Ecto neural progenitor cell (in vitro differentiated cells): Measurements from ENCODE around the gene CNTN5.
"Not testable (repeated sequence)": the region's sequence is repeated elsewhere in the genome, so short reads cannot be mapped to it uniquely, and the experiment has no call there.

Experiments
- DNase-seq: peaks from one replicate; pipeline ENCODE4 v3.0.0-alpha.2; 2018; ENCODE audit warnings: low spot score

The CNTN5 gene

DNA sequence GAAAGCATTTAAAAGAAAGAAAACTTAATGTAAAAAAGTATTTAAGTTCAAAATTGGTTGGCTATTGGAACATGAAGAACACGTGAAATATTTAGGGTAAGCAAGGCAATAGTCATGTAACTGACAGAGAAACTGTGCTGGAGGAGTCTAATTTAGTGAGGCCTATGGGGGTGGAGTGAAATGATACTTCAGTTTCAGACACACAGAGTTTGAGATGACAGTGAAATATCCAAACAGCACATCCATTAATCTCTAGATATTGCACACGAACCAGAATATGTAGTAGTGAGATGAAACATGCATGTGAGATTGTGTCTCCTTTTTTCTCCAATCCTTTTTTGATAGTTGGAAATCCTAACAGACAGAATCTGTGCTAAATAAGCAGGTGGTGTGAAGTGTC lies 739.0 kb downstream of the CNTN5 start:
- DNase-seq, result no peak

DNA sequence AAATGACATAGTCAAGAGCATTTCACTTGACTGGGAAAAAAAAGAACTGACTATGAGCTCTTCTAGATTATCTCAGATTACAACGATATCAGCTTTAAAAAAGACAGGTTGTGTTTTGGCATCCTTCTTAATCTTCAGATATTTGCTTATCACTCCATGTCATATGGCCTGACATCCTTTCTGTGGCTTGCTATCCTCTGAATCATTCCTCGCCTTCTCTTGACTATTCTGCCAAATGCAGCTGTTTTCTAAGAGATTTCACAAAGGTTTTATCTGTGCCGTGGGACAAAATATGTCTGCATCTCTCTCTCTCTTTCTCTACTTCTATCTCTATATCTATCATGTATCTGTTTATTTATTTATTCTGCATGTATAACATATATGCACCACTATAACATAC lies 746.1 kb downstream of the CNTN5 start:
- no peak for DNase-seq

DNA sequence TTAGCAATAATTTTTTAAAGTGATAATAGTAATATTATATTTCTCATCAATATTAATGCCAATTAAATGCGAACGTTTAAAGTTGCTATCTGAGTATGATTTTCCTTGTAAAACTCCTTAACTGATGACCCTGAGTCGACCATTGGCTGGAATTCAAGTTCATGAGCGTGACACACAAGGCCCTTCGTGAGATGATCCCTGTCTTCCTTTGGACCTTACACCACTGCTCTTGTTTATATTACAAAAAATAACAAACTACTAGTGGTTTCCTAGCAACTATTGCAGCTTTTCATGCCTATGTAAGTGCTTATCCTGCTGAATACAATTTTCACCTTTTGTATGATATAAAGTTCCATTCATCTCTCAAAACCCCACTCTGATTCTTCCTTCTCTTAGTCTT lies 752.9 kb downstream of the CNTN5 start:
- DNase-seq, result no peak

DNA sequence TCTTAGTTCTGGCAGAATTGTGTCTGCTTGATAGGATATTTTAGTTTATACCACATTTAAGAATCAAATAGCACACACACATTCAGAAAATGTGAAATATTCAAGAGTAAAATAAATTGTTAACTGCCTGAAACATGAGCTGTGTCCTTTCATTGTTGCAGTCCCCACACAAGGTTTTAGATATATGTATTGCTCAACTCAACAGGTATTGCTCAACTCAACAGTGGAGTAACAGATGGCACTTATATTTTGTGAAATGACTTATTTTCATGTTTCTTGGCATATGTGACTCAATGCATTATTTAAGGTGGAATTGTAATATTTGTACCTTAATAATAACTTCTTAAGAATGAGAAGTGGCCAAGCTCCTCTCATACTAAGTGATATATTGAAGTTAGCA lies 760.3 kb downstream of the CNTN5 start:
- no peak for DNase-seq

DNA sequence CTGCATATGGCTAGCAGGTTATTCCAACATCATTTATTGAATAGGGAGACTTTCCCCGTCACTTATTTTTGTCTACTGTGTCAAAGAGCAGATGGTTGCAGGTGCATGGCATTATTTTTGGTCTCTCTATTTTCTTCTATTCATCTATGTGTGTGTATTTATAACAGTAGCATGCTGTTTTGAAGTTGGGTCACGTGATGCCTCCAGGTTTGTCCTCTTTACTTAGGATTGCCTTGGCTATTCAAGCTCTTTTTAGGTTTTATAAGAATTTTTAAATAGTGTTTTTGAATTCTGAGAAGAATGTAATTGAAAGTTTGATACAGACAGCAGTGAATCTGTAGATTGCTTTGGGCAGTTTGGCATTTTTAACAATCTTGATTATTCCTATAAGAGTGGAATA lies 770.6 kb downstream of the CNTN5 start:
- no peak for DNase-seq

DNA sequence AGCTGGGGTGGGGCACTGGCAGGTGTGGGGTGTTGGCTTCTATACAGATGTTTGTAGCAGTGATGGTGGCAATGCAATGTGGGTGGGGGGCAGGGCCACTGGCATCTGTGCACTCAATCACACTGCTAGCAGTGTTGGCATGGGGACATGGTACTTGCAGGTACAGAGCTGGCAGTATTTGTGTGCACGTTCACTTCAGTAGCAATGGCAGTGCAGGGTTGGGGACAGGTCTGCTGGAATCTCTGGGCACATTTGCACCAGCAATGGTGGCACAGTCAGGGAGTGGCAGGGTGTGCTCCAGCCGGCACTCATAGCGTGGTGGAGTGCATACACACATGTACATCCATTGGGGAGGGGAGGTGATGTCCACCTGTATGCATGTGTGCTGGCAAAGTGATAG lies 775.2 kb downstream of the CNTN5 start:
- no peak for DNase-seq

GRCh38 chr11:99803501-99803900 lies 782.8 kb downstream of the CNTN5 start:
- DNase-seq, result no peak

- DNase-seq, result no peak
Observed at GRCh38 chr11:99812516-99812915, 791.8 kb downstream of the CNTN5 start.

GRCh38 chr11:99814021-99814420 lies 793.3 kb downstream of the CNTN5 start:
- DNase-seq, result no peak

GRCh38 chr11:99814738-99815137 lies 794.0 kb downstream of the CNTN5 start:
- no peak for DNase-seq

DNA sequence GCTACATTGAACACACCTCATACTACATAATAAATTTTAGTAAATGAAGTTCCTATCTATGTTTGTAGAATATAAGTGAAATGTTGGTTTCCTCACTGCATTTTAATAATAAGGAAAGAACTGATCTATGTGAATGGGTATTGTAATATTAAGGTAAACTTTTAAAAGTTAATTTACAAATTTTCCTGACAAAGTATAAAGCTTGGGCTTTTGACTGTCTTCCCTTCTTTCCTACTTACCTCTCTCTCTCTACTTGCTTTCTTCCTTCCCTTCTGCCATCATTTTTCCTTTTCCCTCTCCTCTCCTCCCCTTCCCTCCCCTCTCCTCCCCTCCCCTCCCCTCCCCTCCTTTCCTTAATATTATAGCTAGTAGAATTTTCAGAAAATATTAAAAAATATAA lies 798.2 kb downstream of the CNTN5 start:
- DNase-seq, result no peak

GRCh38 chr11:99822846-99823565 lies 802.3 kb downstream of the CNTN5 start:
- no peak for DNase-seq

GRCh38 chr11:99836739-99837138 lies 816.0 kb downstream of the CNTN5 start:
- DNase-seq, result not testable (repeated sequence)

- no peak for DNase-seq
Observed at GRCh38 chr11:99841885-99842284, 821.1 kb downstream of the CNTN5 start.

DNA sequence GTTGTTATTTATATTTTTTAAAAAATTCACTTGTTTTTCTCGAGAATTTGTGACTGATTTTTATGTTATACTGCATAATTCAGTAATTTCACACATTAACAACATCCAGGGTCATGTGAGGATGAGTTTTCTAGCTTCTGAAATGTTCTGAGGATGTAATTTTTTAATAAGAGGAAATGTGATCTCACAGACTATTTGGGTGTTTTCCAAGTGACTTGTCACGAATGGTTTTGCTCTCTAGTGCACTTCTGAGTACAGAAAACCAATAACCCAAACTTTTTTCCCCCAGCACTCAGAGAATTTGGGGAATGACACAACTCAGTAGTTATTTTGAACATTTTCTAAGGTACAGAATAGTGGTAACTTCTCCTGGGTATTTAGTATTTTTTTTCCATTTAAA lies 845.2 kb downstream of the CNTN5 start:
- DNase-seq, result no peak

DNA sequence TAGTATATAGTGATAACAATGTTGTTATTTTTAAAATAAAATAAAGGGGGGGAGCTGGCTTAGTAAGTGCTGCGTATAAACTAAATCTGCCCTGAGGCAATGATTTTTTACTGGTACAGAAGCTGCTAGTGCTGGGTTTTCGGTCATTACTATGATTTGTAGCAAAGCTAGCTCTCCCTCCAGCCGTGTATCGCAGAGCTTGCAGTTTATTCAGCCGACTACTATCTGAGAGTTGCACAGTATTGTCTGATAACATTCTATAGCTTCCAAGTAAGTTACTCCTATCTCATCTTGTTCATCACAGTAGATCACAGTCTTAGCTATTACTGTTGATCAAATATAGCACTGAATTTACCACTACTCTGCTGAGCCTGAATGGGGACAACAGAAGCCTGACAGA lies 860.9 kb downstream of the CNTN5 start:
- DNase-seq, result no peak

DNA sequence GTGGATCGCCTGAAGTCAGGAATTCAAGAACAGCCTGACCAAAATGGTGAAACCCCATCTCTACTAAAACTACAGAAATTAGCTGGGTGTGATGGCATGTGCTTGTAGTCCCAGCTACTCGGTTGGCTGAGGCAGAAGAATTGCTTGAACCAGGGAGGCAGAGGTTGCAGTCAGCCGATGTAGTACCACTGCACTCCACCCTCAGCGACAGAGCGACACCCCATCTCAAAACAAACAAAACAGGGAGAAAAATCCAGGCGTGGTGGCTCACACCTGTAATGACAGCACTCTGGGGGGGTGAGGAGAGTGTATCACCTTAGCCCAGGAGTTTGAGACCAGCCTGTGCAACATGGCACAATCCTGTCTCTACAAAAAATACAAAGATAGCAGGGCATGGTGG lies 864.0 kb downstream of the CNTN5 start:
- DNase-seq, result no peak

DNA sequence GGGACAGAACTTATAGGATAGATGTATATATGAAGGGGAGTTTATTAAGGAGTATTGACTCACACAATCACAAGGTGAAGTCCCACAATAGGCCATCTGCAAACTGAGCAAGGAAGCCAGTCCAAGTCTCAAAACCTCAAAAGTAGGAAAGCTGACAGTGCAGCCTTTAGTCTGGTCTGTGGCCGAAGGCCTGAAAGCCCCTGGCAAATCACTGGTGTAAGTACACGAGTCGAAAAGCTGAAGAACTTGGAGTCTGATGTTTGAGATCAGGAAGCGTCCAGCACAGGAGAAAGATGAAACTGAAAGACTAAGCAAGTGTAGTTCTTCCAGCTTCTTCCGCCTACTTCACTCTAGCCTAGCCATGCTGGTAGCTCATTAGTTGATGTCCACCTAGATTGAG lies 866.7 kb downstream of the CNTN5 start:
- no peak for DNase-seq

DNA sequence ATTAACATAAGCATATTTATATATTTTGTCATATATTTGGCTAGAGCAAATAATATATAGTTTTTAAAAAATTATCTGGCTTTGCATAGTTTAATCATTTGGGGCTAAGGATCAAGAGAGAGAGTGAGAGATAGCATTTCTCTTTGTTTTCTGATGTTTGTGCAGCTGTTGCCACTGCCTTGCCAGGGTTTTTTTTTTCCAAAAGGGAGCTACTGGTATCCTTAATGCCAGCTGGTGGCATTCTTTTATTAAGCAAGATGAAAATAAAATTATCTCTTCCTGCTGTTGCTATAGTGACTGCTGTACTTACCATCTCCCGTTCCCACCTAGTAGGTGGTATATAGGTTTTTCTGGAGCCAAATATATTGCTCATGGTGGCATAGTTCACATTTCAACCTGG lies 873.1 kb downstream of the CNTN5 start:
- no peak for DNase-seq

- DNase-seq, result no peak
Observed at GRCh38 chr11:99901175-99901574, 880.4 kb downstream of the CNTN5 start.

GRCh38 chr11:99911116-99911515 lies 890.4 kb downstream of the CNTN5 start:
- no peak for DNase-seq

GRCh38 chr11:99916078-99916477 lies 895.3 kb downstream of the CNTN5 start:
- DNase-seq, result no peak

- DNase-seq, result no peak
Observed at GRCh38 chr11:99918761-99919160, 898.0 kb downstream of the CNTN5 start.

DNA sequence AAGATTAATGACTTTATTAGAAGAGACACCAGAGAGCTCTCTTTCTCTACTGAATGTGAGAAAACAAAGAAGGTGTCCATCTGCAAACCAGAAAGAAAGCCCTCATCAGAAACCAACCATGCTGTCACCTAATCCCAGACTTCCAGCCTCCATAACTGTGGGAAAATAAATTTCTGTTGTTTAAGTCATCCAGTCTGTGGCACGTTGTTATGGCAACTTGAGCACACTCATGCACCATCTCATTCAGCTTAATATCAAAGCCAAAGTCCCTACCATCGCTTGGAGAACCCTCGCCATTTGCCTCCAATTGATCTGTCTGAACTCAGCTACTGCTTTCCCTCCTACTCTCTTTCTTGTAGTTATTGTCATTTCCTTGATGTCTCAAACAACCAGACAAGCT lies 900.2 kb downstream of the CNTN5 start:
- DNase-seq, result no peak

- no peak for DNase-seq
Observed at GRCh38 chr11:99925968-99926367, 905.2 kb downstream of the CNTN5 start.
